GM23338 (cell line): ENCODE measurements around the gene TRAF2. TPM values are rescaled to one million over a fixed set of nuclear protein-coding genes. Genes with fewer than 3 reads are reported as not detected.

ENCODE experiments used
- ATAC-seq: fragments of 200-7000 bp; cut with Tn5 transposase; 3 replicates; pipeline ENCODE4 v1.9.1; 2020
- DNase-seq: peaks from one replicate; pipeline ENCODE4 v3.0.0-alpha.2; 2015; ENCODE audit warnings: low spot score
- H2AFZ ChIP-seq: fragments of 200-600 bp; sonication (generic); 2 replicates; pipeline ENCODE4 v1.8.0; 2016; ENCODE audit warnings: antibody characterized with exemption, mild to moderate bottlenecking, moderate library complexity
- H3F3A ChIP-seq: fragments of 200-600 bp; sonication (generic); replicated peaks from 2 replicates; pipeline ENCODE4 v1.8.0; 2017; ENCODE audit warnings: antibody characterized with exemption, mixed run types, low read depth
- H3K27ac ChIP-seq: fragments of 200-600 bp; sonication (generic); 2 replicates; pipeline ENCODE4 v1.6.1; 2016; ENCODE audit warnings: low read depth
- H3K27me3 ChIP-seq: fragments of 200-600 bp; sonication (generic); 2 replicates; pipeline ENCODE4 v1.8.0; 2016; ENCODE audit warnings: mild to moderate bottlenecking, mixed run types, moderate library complexity; ENCODE audit not compliant: insufficient read depth
- H3K36me3 ChIP-seq: fragments of 200-600 bp; sonication (generic); 2 replicates; pipeline ENCODE4 v1.8.0; 2016; ENCODE audit warnings: mild to moderate bottlenecking; ENCODE audit not compliant: insufficient read depth
- H3K4me1 ChIP-seq: fragments of 200-600 bp; sonication (generic); 2 replicates; pipeline ENCODE4 v1.8.0; 2016; ENCODE audit warnings: mild to moderate bottlenecking, moderate library complexity; ENCODE audit not compliant: insufficient read depth
- H3K4me2 ChIP-seq: fragments of 200-600 bp; sonication (generic); 2 replicates; pipeline ENCODE4 v1.7.1; 2017; ENCODE audit warnings: mixed run types
- H3K4me3 ChIP-seq: fragments of 200-600 bp; sonication (generic); 2 replicates; pipeline ENCODE4 v1.6.1; 2016; ENCODE audit warnings: mixed run types
- H3K79me2 ChIP-seq: fragments of 200-600 bp; sonication (generic); replicated peaks from 2 replicates; pipeline ENCODE4 v1.8.0; 2017; ENCODE audit warnings: mild to moderate bottlenecking; ENCODE audit not compliant: insufficient read depth
- H3K9me2 ChIP-seq: fragments of 200-600 bp; sonication (generic); 2 replicates; pipeline ENCODE4 v1.8.0; 2017; ENCODE audit not compliant: insufficient read depth
- H4K20me1 ChIP-seq: fragments of 200-600 bp; sonication (generic); replicated peaks from 2 replicates; pipeline ENCODE4 v1.8.0; 2017; ENCODE audit warnings: mild to moderate bottlenecking; ENCODE audit not compliant: insufficient read depth
- H3K27ac Mint-ChIP-seq: 2 replicates; pipeline ENCODE4 v1.8.0; 2020; ENCODE audit warnings: inconsistent platforms, mild to moderate bottlenecking, moderate library complexity, mixed read lengths
- H3K27me3 Mint-ChIP-seq: 3 replicates; pipeline ENCODE4 v1.8.0; 2022; ENCODE audit warnings: low read depth, mild to moderate bottlenecking, moderate library complexity, mixed read lengths, inconsistent platforms; ENCODE audit not compliant: insufficient read depth, poor library complexity
- H3K36me3 Mint-ChIP-seq: 3 replicates; pipeline ENCODE4 v1.8.0; 2021; ENCODE audit warnings: low read depth, mild to moderate bottlenecking, inconsistent platforms, moderate library complexity, mixed read lengths
- H3K4me1 Mint-ChIP-seq: 3 replicates; pipeline ENCODE4 v1.8.0; 2020; ENCODE audit warnings: mild to moderate bottlenecking, inconsistent platforms, mixed read lengths
- H3K4me3 Mint-ChIP-seq: 3 replicates; pipeline ENCODE4 v1.8.0; 2021; ENCODE audit warnings: moderate library complexity, mild to moderate bottlenecking, inconsistent platforms, mixed read lengths
- H3K9me3 Mint-ChIP-seq: 3 replicates; pipeline ENCODE4 v1.8.0; 2020; ENCODE audit warnings: moderate library complexity, mild to moderate bottlenecking, inconsistent platforms, mixed read lengths
- CREB1 ChIP-seq: fragments of 250-450 bp; sonication (Bioruptor Pico); IDR thresholded peaks from 2 replicates; pipeline ENCODE4 v1.5.0; 2020; ENCODE audit warnings: low read depth, mild to moderate bottlenecking, moderate library complexity
- CTCF ChIP-seq, 2 experiments: fragments of 200-600 bp in 1 of 2; sonication (generic) in 1 of 2; conservative IDR thresholded peaks; 2 replicates each; pipeline versions ENCODE4 v1.5.1 to v1.6.1; 2016 to 2017; ENCODE audit warnings: antibody characterized with exemption in 2 of 2, low read depth in 2 of 2, mild to moderate bottlenecking in 2 of 2, moderate library complexity in 1 of 2
- ETS1 ChIP-seq: IDR thresholded peaks from 2 replicates; pipeline ENCODE4 v1.6.1; 2016; ENCODE audit warnings: antibody characterized with exemption
- EZH2 ChIP-seq: fragments of 200-600 bp; sonication (generic); IDR thresholded peaks from one replicate; pipeline ENCODE4 v1.8.0; 2017; ENCODE audit warnings: antibody characterized with exemption, mild to moderate bottlenecking, low read depth; ENCODE audit not compliant: unreplicated experiment
- EZH2phosphoT487 ChIP-seq: fragments of 200-600 bp; sonication (generic); IDR thresholded peaks from one replicate; pipeline ENCODE4 v1.8.1; 2018; ENCODE audit warnings: antibody characterized with exemption; ENCODE audit not compliant: unreplicated experiment
- JUNB ChIP-seq: IDR thresholded peaks from one replicate; pipeline ENCODE4 v1.6.1; 2016; ENCODE audit warnings: antibody characterized with exemption; ENCODE audit not compliant: unreplicated experiment
- NANOG ChIP-seq: IDR thresholded peaks from 2 replicates; pipeline ENCODE4 v1.6.1; 2016; ENCODE audit warnings: antibody characterized with exemption, borderline replicate concordance
- POLR2AphosphoS5 ChIP-seq: IDR thresholded peaks from 2 replicates; pipeline ENCODE4 v1.6.1; 2016; ENCODE audit warnings: antibody characterized with exemption, low read depth
- REST ChIP-seq: IDR thresholded peaks from one replicate; pipeline ENCODE4 v1.6.1; 2018; ENCODE audit warnings: antibody characterized with exemption; ENCODE audit not compliant: unreplicated experiment
- STAT1 ChIP-seq: IDR thresholded peaks from one replicate; pipeline ENCODE4 v1.6.1; 2016; ENCODE audit warnings: antibody characterized with exemption; ENCODE audit not compliant: unreplicated experiment
- ZNF114 ChIP-seq: fragments of 250-450 bp; sonication (Bioruptor Pico); IDR thresholded peaks from 2 replicates; pipeline ENCODE4 v1.5.0; 2020; ENCODE audit warnings: mild to moderate bottlenecking, moderate library complexity
- polyA plus RNA-seq: library from polyadenylated mRNA; unstranded; fragments of >200 nt; fragmentation: Nextera tagmentation; extraction: Ambion mirVana; gene quantifications from 2 replicates; pipeline ENCODE4 v1.2.1, GENCODE V29; 2016
- total RNA-seq: library from RNA; depleted of rRNA; stranded (reverse); fragments of >200 nt; shearing (Covaris generic); gene quantifications from 2 replicates; pipeline ENCODE4 v1.2.3, GENCODE V29; 2014

The TRAF2 gene
- total and polyA plus RNA-seq, 2 experiments from 2014 or later, result 25.4 to 39.9 TPM

GRCh38 chr9:136903041-136903554 lies 16.8 kb downstream of the TRAF2 start (continued):
- TF ChIP-seq EZH2 (no peak), CREB1 (CRISPR knock-in tag) (no peak), ETS1 (no peak), ZNF114 (no peak), REST (no peak), NANOG (no peak), CTCF (conservative IDR thresholded peaks at IDR 0.05; ENCODE audit: low read depth in 2 of 2) (no peak), STAT1 (no peak)

- H3K27ac ChIP-seq, result no peak overlapping the region
- H4K20me1 ChIP-seq, result peaks cover 7% of the 10 kb centered on the region
- Mint-ChIP-seq H3K27me3 (peaks cover 3% of the 10 kb centered on the region), H3K36me3 (peaks cover 55% of the 10 kb centered on the region), H3K27ac (no peak overlapping the region), H3K4me1 (no peaks in the 10 kb centered on the region), H3K4me3 (no peak overlapping the region), H3K9me3 (no peaks in the 10 kb centered on the region)
- H3K4me2 ChIP-seq, result no peak overlapping the region
- no peaks in the 10 kb centered on the region for H3K27me3 ChIP-seq
- H3K36me3 ChIP-seq, result peaks cover 9% of the 10 kb centered on the region; the same call in 1 of the 2 replicates
- no peaks in the 10 kb centered on the region for H3K9me2 ChIP-seq
- H3K79me2 ChIP-seq, result peaks cover 16% of the 10 kb centered on the region
- H3F3A ChIP-seq, result no peaks in the 10 kb centered on the region
- H3K4me1 ChIP-seq, result no peaks in the 10 kb centered on the region
- ATAC-seq (no peak), DNase-seq (no peak)
- no peak overlapping the region for H2AFZ ChIP-seq
- H3K4me3 ChIP-seq, result no peak overlapping the region
- TF ChIP-seq POLR2AphosphoS5, result no peak
- no peak for TF ChIP-seq ETS1
- no peak for TF ChIP-seq JUNB
- TF ChIP-seq CREB1 (CRISPR knock-in tag), result no peak
- no peak for TF ChIP-seq CTCF (conservative IDR thresholded peaks at IDR 0.05; ENCODE audit: low read depth in 2 of 2)
- TF ChIP-seq EZH2phosphoT487, result no peak
- TF ChIP-seq REST, result no peak
Measured at GRCh38 chr9:136906266-136906665, 19.9 kb downstream of the TRAF2 start.
